IMR-90 (cell line): Measurements from ENCODE around the gene CTNNA2. TPM values are rescaled to one million over a fixed set of nuclear protein-coding genes. Genes with fewer than 3 reads are reported as not detected.

Experiments used
- ATAC-seq: fragments of 200-7000 bp; cut with Tn5 transposase; 2 replicates; pipeline ENCODE4 v1.9.1; 2020; ENCODE audit warnings: low read depth, mild to moderate bottlenecking, moderate library complexity
- BruUV-seq: library from RNA; stranded (reverse); fragments of 400-500 nt; replicated peaks from 2 replicates; lab custom pipeline; 2021; lab: Mats Ljungman, UMichigan
- CTCF ChIA-PET: fragments of 300-600 bp; formaldehyde crosslinking; extraction: SDS; loops from one replicate; lab custom pipeline; 2021; ENCODE audit warnings: antibody characterized with exemption; lab: Yijun Ruan, JAX
- POLR2A ChIA-PET: fragments of 300-600 bp; sonication (Branson Sonifier 250); formaldehyde crosslinking; loops from one replicate; lab custom pipeline; 2022; ENCODE audit warnings: antibody characterized with exemption; ENCODE audit not compliant: unreplicated experiment; lab: Charles Lee
- DNase-seq: peaks from one replicate; pipeline ENCODE4 v3.0.0; 2013
- H2AFZ ChIP-seq: replicated peaks from 2 replicates; pipeline ENCODE3; 2013; ENCODE audit warnings: low read length, mild to moderate bottlenecking; ENCODE audit not compliant: poor library complexity
- H2AK5ac ChIP-seq: 2 replicates; pipeline ENCODE4 v1.6.1; 2013; ENCODE audit warnings: low read depth, low read length, inconsistent platforms
- H2AK9ac ChIP-seq: replicated peaks from 2 replicates; pipeline ENCODE3; 2013; ENCODE audit warnings: mild to moderate bottlenecking, low read depth, low read length, moderate library complexity; ENCODE audit not compliant: poor library complexity
- H2BK120ac ChIP-seq: 2 replicates; pipeline ENCODE4 v1.6.1; 2013; ENCODE audit warnings: low read depth, low read length, inconsistent platforms
- H2BK15ac ChIP-seq: 3 replicates; pipeline ENCODE4 v1.6.1; 2013; ENCODE audit warnings: low read depth, low read length, inconsistent platforms
- H2BK20ac ChIP-seq: 2 replicates; pipeline ENCODE4 v1.6.1; 2013; ENCODE audit warnings: low read depth, mild to moderate bottlenecking, inconsistent platforms, low read length, moderate library complexity
- H2BK5ac ChIP-seq: 2 replicates; pipeline ENCODE4 v1.6.1; 2013; ENCODE audit warnings: mild to moderate bottlenecking, low read depth, low read length, inconsistent platforms; ENCODE audit not compliant: poor library complexity, severe bottlenecking
- H3K14ac ChIP-seq: replicated peaks from 2 replicates; pipeline ENCODE4 v1.6.1; 2013; ENCODE audit warnings: low read depth, low read length, inconsistent platforms
- H3K18ac ChIP-seq: 2 replicates; pipeline ENCODE4 v1.6.1; 2013; ENCODE audit warnings: low read depth, low read length, control low read depth
- H3K23ac ChIP-seq: 2 replicates; pipeline ENCODE4 v1.6.1; 2013; ENCODE audit warnings: low read depth, low read length, inconsistent platforms
- H3K27ac ChIP-seq: 2 replicates; pipeline ENCODE4 v1.5.1; 2013; ENCODE audit warnings: mild to moderate bottlenecking, control low read depth, low read length; ENCODE audit not compliant: insufficient read depth
- H3K27me3 ChIP-seq: 2 replicates; pipeline ENCODE4 v1.6.1; 2013; ENCODE audit warnings: low read length; ENCODE audit not compliant: control insufficient read depth, insufficient read depth
- H3K36me3 ChIP-seq: 2 replicates; pipeline ENCODE4 v1.6.1; 2013; ENCODE audit warnings: low read length, mixed read lengths; ENCODE audit not compliant: control insufficient read depth, insufficient read depth
- H3K4ac ChIP-seq: 2 replicates; pipeline ENCODE4 v1.6.1; 2013; ENCODE audit warnings: low read depth, low read length, inconsistent platforms
- H3K4me1 ChIP-seq: 2 replicates; pipeline ENCODE4 v1.6.1; 2013; ENCODE audit warnings: low read length, mixed read lengths; ENCODE audit not compliant: control insufficient read depth, insufficient read depth
- H3K4me2 ChIP-seq: 2 replicates; pipeline ENCODE4 v1.6.1; 2013; ENCODE audit warnings: low read depth, mild to moderate bottlenecking, control low read depth, low read length, moderate library complexity
- H3K4me3 ChIP-seq: 2 replicates; pipeline ENCODE4 v1.5.1; 2013; ENCODE audit warnings: low read depth, mild to moderate bottlenecking, control low read depth, low read length, moderate library complexity; ENCODE audit not compliant: insufficient read depth
- H3K56ac ChIP-seq: 2 replicates; pipeline ENCODE4 v1.6.1; 2013; ENCODE audit warnings: low read length, inconsistent platforms; ENCODE audit not compliant: insufficient read depth; ENCODE audit errors: extremely low read depth
- H3K79me1 ChIP-seq, 2 experiments: 2 replicates each; pipeline ENCODE4 v1.6.1; 2013; ENCODE audit warnings: low read length in 2 of 2, inconsistent platforms in 1 of 2, low read depth in 1 of 2
- H3K9ac ChIP-seq: 2 replicates; pipeline ENCODE4 v1.6.1; 2013; ENCODE audit warnings: low read depth, low read length, control low read depth
- H3K9me1 ChIP-seq: 2 replicates; pipeline ENCODE4 v1.6.1; 2013; ENCODE audit warnings: low read length, inconsistent platforms; ENCODE audit not compliant: insufficient read depth
- H3K9me3 ChIP-seq: 2 replicates; pipeline ENCODE4 v1.6.1; 2013; ENCODE audit warnings: low read length; ENCODE audit not compliant: control insufficient read depth, insufficient read depth
- H4K20me1 ChIP-seq: 2 replicates; pipeline ENCODE4 v1.6.1; 2013; ENCODE audit warnings: low read length, inconsistent platforms; ENCODE audit not compliant: insufficient read depth
- H4K5ac ChIP-seq: 2 replicates; pipeline ENCODE4 v1.6.1; 2013; ENCODE audit warnings: mild to moderate bottlenecking, low read depth, low read length, control low read depth
- H4K8ac ChIP-seq, 2 experiments: 2 replicates each; pipeline ENCODE4 v1.6.1; 2013; ENCODE audit warnings: low read depth in 2 of 2, low read length in 2 of 2, control low read depth in 1 of 2, inconsistent platforms in 1 of 2
- H4K91ac ChIP-seq: 2 replicates; pipeline ENCODE4 v1.6.1; 2013; ENCODE audit warnings: low read depth, low read length, inconsistent platforms; ENCODE audit not compliant: insufficient read depth
- BHLHE40 ChIP-seq: fragments of 150-350 bp; IDR thresholded peaks from 2 replicates; pipeline ENCODE4 v1.6.1; 2016; ENCODE audit warnings: mild to moderate bottlenecking, low read depth, low read length
- CEBPB ChIP-seq: IDR thresholded peaks from 2 replicates; pipeline ENCODE4 v1.6.1; 2012; ENCODE audit warnings: low read depth, low read length, improper control_type of control experiment
- CHD1 ChIP-seq: IDR thresholded peaks from 2 replicates; pipeline ENCODE4 v1.6.1; 2012; ENCODE audit warnings: low read depth, low read length, improper control_type of control experiment
- FOS ChIP-seq: fragments of 150-350 bp; IDR thresholded peaks from 2 replicates; pipeline ENCODE4 v1.6.1; 2016; ENCODE audit warnings: low read depth, low read length
- MAFK ChIP-seq: IDR thresholded peaks from 2 replicates; pipeline ENCODE4 v1.6.1; 2012; ENCODE audit warnings: low read depth, low read length, improper control_type of control experiment
- MAZ ChIP-seq: IDR thresholded peaks from 2 replicates; pipeline ENCODE4 v1.6.1; 2012; ENCODE audit warnings: low read depth, mild to moderate bottlenecking, low read length, improper control_type of control experiment, moderate library complexity, borderline replicate concordance
- MXI1 ChIP-seq: IDR thresholded peaks from 2 replicates; pipeline ENCODE4 v1.6.1; 2012; ENCODE audit warnings: low read depth, mild to moderate bottlenecking, low read length, moderate library complexity, borderline replicate concordance
- NFE2L2 ChIP-seq: fragments of 150-350 bp; IDR thresholded peaks from 2 replicates; pipeline ENCODE4 v1.6.1; 2016; ENCODE audit warnings: low read depth, mild to moderate bottlenecking, low read length
- POLR2A ChIP-seq: IDR thresholded peaks from 2 replicates; pipeline ENCODE4 v1.6.1; 2012; ENCODE audit warnings: mild to moderate bottlenecking, low read depth, low read length
- RAD21 ChIP-seq: IDR thresholded peaks from 2 replicates; pipeline ENCODE4 v1.6.1; 2012; ENCODE audit warnings: low read length, improper control_type of control experiment
- RCOR1 ChIP-seq: IDR thresholded peaks from 2 replicates; pipeline ENCODE4 v1.6.1; 2012; ENCODE audit warnings: mild to moderate bottlenecking, low read length, improper control_type of control experiment; ENCODE audit not compliant: insufficient replicate concordance
- RFX5 ChIP-seq: IDR thresholded peaks from 2 replicates; pipeline ENCODE4 v1.8.0; 2012; ENCODE audit warnings: low read depth, mild to moderate bottlenecking, low read length, moderate library complexity
- SMC3 ChIP-seq: fragments of 150-350 bp; IDR thresholded peaks from 2 replicates; pipeline ENCODE4 v1.6.1; 2016; ENCODE audit warnings: low read depth, mild to moderate bottlenecking, antibody characterized with exemption, low read length, moderate library complexity
- WGBS, 2 experiments: methylation state at CpG; one replicate each; pipeline versions ENCODE4 v1.1.5 to v1.1.7; 2013; ENCODE audit warnings: missing lambda C conversion rate in 2 of 2; ENCODE audit not compliant: insufficient read length in 1 of 2; ENCODE audit errors: extremely low coverage in 2 of 2; 5-methylcytosine and 5-hydroxymethylcytosine counted together
- dilution Hi-C: fragments of 300-500 bp; cut with HindIII; formaldehyde crosslinking; loops from one replicate; pipeline ENCODE4 v1.14.3; 2018; ENCODE audit warnings: low sequenced_read_pairs; ENCODE audit not compliant: unreplicated experiment
- in situ Hi-C: fragments of 300-500 bp; cut with MboI; formaldehyde crosslinking; loops from 3 replicates; pipeline ENCODE4 v1.14.3; 2019; ENCODE audit warnings: low sequenced_read_pairs, inconsistent platforms, mixed read lengths
- intact Hi-C: fragments of 100-400 bp; cut with micrococcal nuclease; formaldehyde crosslinking; loops from 2 replicates; pipeline ENCODE4 v1.10.0; 2022
- polyA plus RNA-seq, 3 experiments: library from polyadenylated mRNA; depleted of rRNA; stranded (reverse); fragments of >200 nt; gene quantifications; 2 replicates each; pipeline ENCODE4 v1.2.3, GENCODE V29; 2012; ENCODE audit warnings: low replicate concordance in 1 of 3
- total RNA-seq: library from RNA; depleted of rRNA; stranded (reverse); fragments of >200 nt; gene quantifications from 2 replicates; pipeline ENCODE4 v1.2.3, GENCODE V29; 2012
- TF ChIP-seq, protein P1 (sequence below): fragments of 150-350 bp; IDR thresholded peaks from 2 replicates; pipeline ENCODE4 v1.6.1; 2016; ENCODE audit warnings: low read depth, mild to moderate bottlenecking, low read length, moderate library complexity, borderline replicate concordance
- TF ChIP-seq, protein P2 (sequence below): conservative IDR thresholded peaks from 2 replicates; pipeline ENCODE4 v1.5.1; 2012; ENCODE audit warnings: mild to moderate bottlenecking, low read depth, low read length, improper control_type of control experiment
- TF ChIP-seq, protein P3 (sequence below): fragments of 150-350 bp; IDR thresholded peaks from 2 replicates; pipeline ENCODE4 v1.6.1; 2017; ENCODE audit warnings: mild to moderate bottlenecking, antibody characterized with exemption, low read length, low read depth

The CTNNA2 gene
- total and polyA plus RNA-seq, 2 of the 4 experiments (the other 2 are of a cell fraction): not detected

DNA sequence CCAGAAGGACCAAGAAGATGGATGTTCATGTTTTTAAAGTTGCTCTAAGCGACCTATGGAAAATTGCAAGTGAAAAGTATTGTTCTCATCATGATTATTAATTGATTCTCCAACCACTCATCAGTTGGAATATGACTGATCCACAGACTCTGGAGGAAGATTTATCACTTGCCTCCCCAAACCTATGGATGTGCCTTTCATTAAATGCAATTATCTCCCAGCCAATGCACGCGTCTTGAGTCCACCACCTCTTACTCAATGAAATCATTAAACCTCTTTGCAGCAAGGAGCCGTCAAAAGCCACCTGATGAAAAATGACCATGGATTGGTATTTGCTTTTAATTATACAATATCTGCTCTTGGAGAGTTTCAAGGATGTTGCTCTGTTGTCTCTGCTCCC, 626.1 kb downstream of the CTNNA2 start:
- ChIA-PET CTCF (no interaction called here), POLR2A (no interaction called here)
- ATAC-seq: no peak
- DNase-seq: no peak
- no peak overlapping the region for H2BK5ac ChIP-seq
- no peaks in the 10 kb centered on the region for H3K4me1 ChIP-seq
- no peak overlapping the region for H3K4me2 ChIP-seq
- no peak overlapping the region for H3K4me3 ChIP-seq
- H4K20me1 ChIP-seq: no peaks in the 10 kb centered on the region
- no peak overlapping the region for H2BK15ac ChIP-seq
- H3K9me3 ChIP-seq: peaks cover 2% of the 10 kb centered on the region; the same call in 1 of the 2 replicates
- no peak overlapping the region for H3K23ac ChIP-seq
- H2AFZ ChIP-seq: no peak overlapping the region
- no CpG with 5 or more reads among the region's 4 CpGs for WGBS, 2 experiments
- in situ Hi-C loops (no loop called here), dilution Hi-C loops (no loop called here), intact Hi-C loops (no loop called here)
- BruUV-seq: no TSS peak
- TF ChIP-seq, protein P1, sequence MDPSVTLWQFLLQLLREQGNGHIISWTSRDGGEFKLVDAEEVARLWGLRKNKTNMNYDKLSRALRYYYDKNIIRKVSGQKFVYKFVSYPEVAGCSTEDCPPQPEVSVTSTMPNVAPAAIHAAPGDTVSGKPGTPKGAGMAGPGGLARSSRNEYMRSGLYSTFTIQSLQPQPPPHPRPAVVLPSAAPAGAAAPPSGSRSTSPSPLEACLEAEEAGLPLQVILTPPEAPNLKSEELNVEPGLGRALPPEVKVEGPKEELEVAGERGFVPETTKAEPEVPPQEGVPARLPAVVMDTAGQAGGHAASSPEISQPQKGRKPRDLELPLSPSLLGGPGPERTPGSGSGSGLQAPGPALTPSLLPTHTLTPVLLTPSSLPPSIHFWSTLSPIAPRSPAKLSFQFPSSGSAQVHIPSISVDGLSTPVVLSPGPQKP: no peak
- TF ChIP-seq BHLHE40: no peak
- TF ChIP-seq RCOR1: no peak
- TF ChIP-seq, protein P2, sequence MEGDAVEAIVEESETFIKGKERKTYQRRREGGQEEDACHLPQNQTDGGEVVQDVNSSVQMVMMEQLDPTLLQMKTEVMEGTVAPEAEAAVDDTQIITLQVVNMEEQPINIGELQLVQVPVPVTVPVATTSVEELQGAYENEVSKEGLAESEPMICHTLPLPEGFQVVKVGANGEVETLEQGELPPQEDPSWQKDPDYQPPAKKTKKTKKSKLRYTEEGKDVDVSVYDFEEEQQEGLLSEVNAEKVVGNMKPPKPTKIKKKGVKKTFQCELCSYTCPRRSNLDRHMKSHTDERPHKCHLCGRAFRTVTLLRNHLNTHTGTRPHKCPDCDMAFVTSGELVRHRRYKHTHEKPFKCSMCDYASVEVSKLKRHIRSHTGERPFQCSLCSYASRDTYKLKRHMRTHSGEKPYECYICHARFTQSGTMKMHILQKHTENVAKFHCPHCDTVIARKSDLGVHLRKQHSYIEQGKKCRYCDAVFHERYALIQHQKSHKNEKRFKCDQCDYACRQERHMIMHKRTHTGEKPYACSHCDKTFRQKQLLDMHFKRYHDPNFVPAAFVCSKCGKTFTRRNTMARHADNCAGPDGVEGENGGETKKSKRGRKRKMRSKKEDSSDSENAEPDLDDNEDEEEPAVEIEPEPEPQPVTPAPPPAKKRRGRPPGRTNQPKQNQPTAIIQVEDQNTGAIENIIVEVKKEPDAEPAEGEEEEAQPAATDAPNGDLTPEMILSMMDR: no peak
- no peak for TF ChIP-seq POLR2A
- no peak for TF ChIP-seq CHD1
- TF ChIP-seq, protein P3, sequence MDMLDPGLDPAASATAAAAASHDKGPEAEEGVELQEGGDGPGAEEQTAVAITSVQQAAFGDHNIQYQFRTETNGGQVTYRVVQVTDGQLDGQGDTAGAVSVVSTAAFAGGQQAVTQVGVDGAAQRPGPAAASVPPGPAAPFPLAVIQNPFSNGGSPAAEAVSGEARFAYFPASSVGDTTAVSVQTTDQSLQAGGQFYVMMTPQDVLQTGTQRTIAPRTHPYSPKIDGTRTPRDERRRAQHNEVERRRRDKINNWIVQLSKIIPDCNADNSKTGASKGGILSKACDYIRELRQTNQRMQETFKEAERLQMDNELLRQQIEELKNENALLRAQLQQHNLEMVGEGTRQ: no peak
- TF ChIP-seq MAFK: no peak
- TF ChIP-seq CEBPB: no peak
- TF ChIP-seq RFX5: no peak
- TF ChIP-seq NFE2L2: no peak
- TF ChIP-seq MAZ: no peak
- no peak for TF ChIP-seq RAD21
- TF ChIP-seq MXI1: no peak
- TF ChIP-seq FOS: no peak
- no peak for TF ChIP-seq SMC3
- H3K4ac ChIP-seq: no peak overlapping the region
- no peaks in the 10 kb centered on the region for H3K79me1 ChIP-seq
- no peaks in the 10 kb centered on the region for H3K9me1 ChIP-seq
- H3K27ac ChIP-seq: no peak overlapping the region
- no peak overlapping the region for H4K8ac ChIP-seq
- no peak overlapping the region for H2AK9ac ChIP-seq
- H2BK120ac ChIP-seq: no peak overlapping the region
- H3K9ac ChIP-seq: no peak overlapping the region
- no peak overlapping the region for H3K18ac ChIP-seq
- H3K14ac ChIP-seq: no peak overlapping the region
- no peak overlapping the region for H4K5ac ChIP-seq
- H3K36me3 ChIP-seq: no peaks in the 10 kb centered on the region
- H3K56ac ChIP-seq: no peak overlapping the region
- H4K91ac ChIP-seq: no peak overlapping the region
- no peaks in the 10 kb centered on the region; the same call in 1 of the 2 replicates for H3K27me3 ChIP-seq
- no peak overlapping the region for H2AK5ac ChIP-seq
- no peak overlapping the region for H2BK20ac ChIP-seq
